Sigmoid colon (tissue), 7 donors: ENCODE results near the gene KBTBD12. TPM values are rescaled to one million over a fixed set of nuclear protein-coding genes. Genes with fewer than 3 reads are reported as not detected.
"Not testable (repeated sequence)": the region's sequence is repeated elsewhere in the genome, so short reads cannot be mapped to it uniquely, and the experiment has no call there.

Source experiments
- DNase-seq: peaks from one replicate; pipeline ENCODE4 v3.0.0-alpha.2; 2019
- H3K27ac ChIP-seq, 4 donors: fragments of 200-600 bp; sonication (generic); one replicate each; pipeline ENCODE4 v1.5.1; 2016 to 2019; ENCODE audit warnings: mild to moderate bottlenecking in 1 of 4
- H3K27me3 ChIP-seq, 3 donors: fragments of 200-600 bp; sonication (generic); one replicate each; pipeline ENCODE4 v1.5.1; 2019; ENCODE audit warnings: mild to moderate bottlenecking in 1 of 3
- H3K36me3 ChIP-seq, 4 donors: fragments of 200-600 bp; sonication (generic); one replicate each; pipeline ENCODE4 v1.5.1; 2016 to 2019
- H3K4me1 ChIP-seq, 4 donors: fragments of 200-600 bp; sonication (generic); one replicate each; pipeline ENCODE4 v1.5.1; 2017 to 2019
- H3K4me3 ChIP-seq, 4 donors: fragments of 200-600 bp; sonication (generic); one replicate each; pipeline ENCODE4 v1.5.1; 2017 to 2019; ENCODE audit warnings: mild to moderate bottlenecking in 2 of 4, moderate library complexity in 1 of 4
- H3K9me3 ChIP-seq, 4 donors: fragments of 200-600 bp in 3 of 4; sonication (generic) in 3 of 4; one replicate each; pipeline versions ENCODE4 v1.5.1 to v1.6.1; 2013 to 2019
- CTCF ChIP-seq, 4 experiments: fragments of 450-650 bp in 3 of 4; fragments of 200-600 bp in 1 of 4; IDR thresholded peaks; one replicate each; pipeline ENCODE4 v1.5.1; 2016 to 2019; ENCODE audit warnings: antibody characterized with exemption in 4 of 4, mild to moderate bottlenecking in 3 of 4, moderate library complexity in 2 of 4
- EP300 ChIP-seq, 4 donors: sonication (generic); formaldehyde crosslinking; IDR thresholded peaks; one replicate each; pipeline ENCODE4 v1.6.1; 2017; ENCODE audit warnings: antibody characterized with exemption in 4 of 4
- POLR2A ChIP-seq, 2 donors: fragments of 450-650 bp; IDR thresholded peaks; one replicate each; pipeline ENCODE4 v1.6.1; 2016; ENCODE audit warnings: antibody characterized with exemption in 2 of 2, mild to moderate bottlenecking in 2 of 2, moderate library complexity in 2 of 2
- POLR2AphosphoS5 ChIP-seq, 4 donors: sonication (generic); formaldehyde crosslinking; IDR thresholded peaks; one replicate each; pipeline ENCODE4 v1.6.1; 2017; ENCODE audit warnings: antibody characterized with exemption in 4 of 4
- WGBS, 2 donors: extraction: QIAGEN DNeasy Blood & Tissue Kit; methylation state at CpG; one replicate each; pipeline ENCODE4 v1.1.7; 2013; 5-methylcytosine and 5-hydroxymethylcytosine counted together
- intact Hi-C: fragments of 100-400 bp; cut with DNase I; formaldehyde crosslinking; loops from one replicate; pipeline ENCODE4 v1.15.1; 2023
- polyA plus RNA-seq, 3 donors: library from polyadenylated mRNA; stranded (reverse); fragments of 200-250 nt; gene quantifications; one replicate each; pipeline ENCODE4 v1.2.3, GENCODE V29; 2013
- total RNA-seq, 4 donors: library from RNA; depleted of rRNA; stranded (reverse); fragments of >200 nt; gene quantifications; one replicate each; pipeline ENCODE4 v1.1.0, GENCODE V29; 2016
- donor health status: healthy with polysubstance abuse.
- donor health status: Bipolar disorder and iron deficiency.
- donor health status: healthy.

KBTBD12 gene
- total and polyA plus RNA-seq, 7 donors = 1.3 to 5.9 (median 2.5) TPM

GRCh38 chr3:127902486-127902885 lies 12.5 kb upstream of the KBTBD12 start:
- Histone ChIP-seq H3K27me3 (no peaks in the 10 kb centered on the region), H3K36me3 (no peaks in the 10 kb centered on the region), H3K4me1 (no peaks in the 10 kb centered on the region), H3K27ac (no peak overlapping the region), H3K4me3 (no peak overlapping the region), H3K9me3 (no peaks in the 10 kb centered on the region)
- TF ChIP-seq POLR2A (IDR thresholded peaks at IDR 0.05) = no peak
- no peak for TF ChIP-seq CTCF (IDR thresholded peaks at IDR 0.05)
- no peak for TF ChIP-seq POLR2AphosphoS5 (IDR thresholded peaks at IDR 0.05)
- no peak for TF ChIP-seq EP300 (IDR thresholded peaks at IDR 0.05)
- intact Hi-C loops = no loop called here
- no peak for DNase-seq
- WGBS, 2 donors = 87 to 88% methylated on average over 6 of the region's 6 CpGs

- intact Hi-C loops = no loop called here
- no peak overlapping the region for H3K27ac ChIP-seq
- no peaks in the 10 kb centered on the region for H3K36me3 ChIP-seq
- no peak overlapping the region for H3K4me3 ChIP-seq
- no peaks in the 10 kb centered on the region for H3K9me3 ChIP-seq
- H3K27me3 ChIP-seq = no peaks in the 10 kb centered on the region
- no peaks in the 10 kb centered on the region for H3K4me1 ChIP-seq
- no peak for TF ChIP-seq CTCF (IDR thresholded peaks at IDR 0.05)
- DNase-seq = no peak
- WGBS, 2 donors = 83 to 91% methylated on average over 6 of the region's 6 CpGs
Measured at GRCh38 chr3:127903611-127904375, 11.2 kb upstream of the KBTBD12 start.

GRCh38 chr3:127905556-127905955 lies 9.5 kb upstream of the KBTBD12 start:
- Histone ChIP-seq H3K36me3 (no peaks in the 10 kb centered on the region), H3K27ac (no peak overlapping the region), H3K4me1 (no peaks in the 10 kb centered on the region), H3K9me3 (no peaks in the 10 kb centered on the region), H3K27me3 (no peaks in the 10 kb centered on the region), H3K4me3 (no peak overlapping the region)
- 78 to 86% methylated on average over 3 of the region's 3 CpGs for WGBS, 2 donors
- no peak for TF ChIP-seq EP300 (IDR thresholded peaks at IDR 0.05)
- no peak for TF ChIP-seq POLR2AphosphoS5 (IDR thresholded peaks at IDR 0.05)
- intact Hi-C loops = no loop called here
- DNase-seq = no peak

GRCh38 chr3:127906653-127907052 lies 8.4 kb upstream of the KBTBD12 start:
- 94 to 95% methylated on average over 3 of the region's 3 CpGs for WGBS, 2 donors
- not testable (repeated sequence) for H3K36me3 ChIP-seq, DNase-seq

GRCh38 chr3:127908202-127908601 lies 6.8 kb upstream of the KBTBD12 start:
- no peak for DNase-seq
- WGBS, 2 donors = 73 to 88% methylated on average over 4 of the region's 4 CpGs

More at GRCh38 chr3:127906653-127907052, 8.4 kb upstream of the KBTBD12 start:
- intact Hi-C loops, H3K27ac ChIP-seq, H3K27me3 ChIP-seq, H3K4me1 ChIP-seq, H3K9me3 ChIP-seq, H3K4me3 ChIP-seq: not testable (repeated sequence)

More at GRCh38 chr3:127908202-127908601, 6.8 kb upstream of the KBTBD12 start:
- no peaks in the 10 kb centered on the region for H3K27me3 ChIP-seq
- H3K9me3 ChIP-seq = no peaks in the 10 kb centered on the region
- intact Hi-C loops = no loop called here
- H3K27ac ChIP-seq = no peak overlapping the region
- H3K4me3 ChIP-seq = no peak overlapping the region
- no peak for TF ChIP-seq CTCF (IDR thresholded peaks at IDR 0.05)
- no peak for TF ChIP-seq EP300 (IDR thresholded peaks at IDR 0.05)
- no peak for TF ChIP-seq POLR2AphosphoS5 (IDR thresholded peaks at IDR 0.05)
- no peak for TF ChIP-seq POLR2A (IDR thresholded peaks at IDR 0.05)
- no peaks in the 10 kb centered on the region for H3K36me3 ChIP-seq
- peaks cover 0 to 16% (median 12%) of the 10 kb centered on the region in 4 donors for H3K4me1 ChIP-seq
